Measurements from ENCODE around the gene BIRC3. TPM values are rescaled to one million over a fixed set of nuclear protein-coding genes. Genes with fewer than 3 reads are reported as not detected.

The BIRC3 gene
- total and polyA plus RNA-seq, 7 donors, result 9.1 to 92.6 (median 18.4) TPM

DNA sequence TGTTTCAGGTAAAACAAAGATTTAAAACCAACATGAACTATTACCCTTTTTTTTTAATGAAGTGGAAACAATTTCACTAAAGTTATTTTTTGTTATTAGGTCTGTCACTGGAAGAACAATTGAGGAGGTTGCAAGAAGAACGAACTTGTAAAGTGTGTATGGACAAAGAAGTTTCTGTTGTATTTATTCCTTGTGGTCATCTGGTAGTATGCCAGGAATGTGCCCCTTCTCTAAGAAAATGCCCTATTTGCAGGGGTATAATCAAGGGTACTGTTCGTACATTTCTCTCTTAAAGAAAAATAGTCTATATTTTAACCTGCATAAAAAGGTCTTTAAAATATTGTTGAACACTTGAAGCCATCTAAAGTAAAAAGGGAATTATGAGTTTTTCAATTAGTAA, 60.6 kb downstream of the BIRC3 start:
- no peak for DNase-seq
- Histone ChIP-seq H3K4me1 (peaks cover 0 to 13% (median 7%) of the 10 kb centered on the region in 4 donors), H3K36me3 (peaks cover 0 to 68% (median 22%) of the 10 kb centered on the region in 4 donors), H3K27ac (no peak overlapping the region), H3K27me3 (no peaks in the 10 kb centered on the region), H3K4me3 (no peak overlapping the region), H3K9me3 (no peaks in the 10 kb centered on the region)
- WGBS, 2 donors, result 88 to 90% methylated on average over 2 of the region's 2 CpGs
- intact Hi-C loops (cut with DNase I), result no loop called here
- TF ChIP-seq POLR2AphosphoS5 (IDR thresholded peaks at IDR 0.05), result no peak
- no peak for TF ChIP-seq POLR2A (IDR thresholded peaks at IDR 0.05)
- TF ChIP-seq, protein P1, sequence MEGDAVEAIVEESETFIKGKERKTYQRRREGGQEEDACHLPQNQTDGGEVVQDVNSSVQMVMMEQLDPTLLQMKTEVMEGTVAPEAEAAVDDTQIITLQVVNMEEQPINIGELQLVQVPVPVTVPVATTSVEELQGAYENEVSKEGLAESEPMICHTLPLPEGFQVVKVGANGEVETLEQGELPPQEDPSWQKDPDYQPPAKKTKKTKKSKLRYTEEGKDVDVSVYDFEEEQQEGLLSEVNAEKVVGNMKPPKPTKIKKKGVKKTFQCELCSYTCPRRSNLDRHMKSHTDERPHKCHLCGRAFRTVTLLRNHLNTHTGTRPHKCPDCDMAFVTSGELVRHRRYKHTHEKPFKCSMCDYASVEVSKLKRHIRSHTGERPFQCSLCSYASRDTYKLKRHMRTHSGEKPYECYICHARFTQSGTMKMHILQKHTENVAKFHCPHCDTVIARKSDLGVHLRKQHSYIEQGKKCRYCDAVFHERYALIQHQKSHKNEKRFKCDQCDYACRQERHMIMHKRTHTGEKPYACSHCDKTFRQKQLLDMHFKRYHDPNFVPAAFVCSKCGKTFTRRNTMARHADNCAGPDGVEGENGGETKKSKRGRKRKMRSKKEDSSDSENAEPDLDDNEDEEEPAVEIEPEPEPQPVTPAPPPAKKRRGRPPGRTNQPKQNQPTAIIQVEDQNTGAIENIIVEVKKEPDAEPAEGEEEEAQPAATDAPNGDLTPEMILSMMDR (IDR thresholded peaks at IDR 0.05), result no peak
- TF ChIP-seq EP300 (IDR thresholded peaks at IDR 0.05), result no peak

DNA sequence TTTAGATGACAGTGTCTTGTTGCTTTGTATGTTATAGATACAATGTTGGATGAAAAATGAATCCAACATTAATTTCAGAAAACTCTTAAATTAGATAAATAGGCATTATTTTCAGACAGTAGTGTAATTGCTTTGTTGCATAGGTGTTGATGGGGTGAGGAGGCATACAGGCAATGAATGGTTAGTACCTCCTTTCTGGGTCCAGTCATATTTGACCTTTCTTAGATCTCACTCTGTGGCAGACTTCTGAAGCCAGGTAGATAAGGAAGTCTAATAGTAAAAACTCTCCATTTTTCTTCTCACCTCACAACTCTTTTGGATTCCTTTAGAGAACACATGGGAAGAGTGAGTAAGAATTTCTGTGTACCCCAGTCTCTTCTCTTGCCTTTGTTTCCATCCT, 61.5 kb downstream of the BIRC3 start:
- no peak for DNase-seq
- Histone ChIP-seq H3K27ac (no peak overlapping the region), H3K36me3 (peaks cover 0 to 68% (median 22%) of the 10 kb centered on the region in 4 donors), H3K4me3 (no peak overlapping the region), H3K4me1 (peaks cover 0 to 13% (median 7%) of the 10 kb centered on the region in 4 donors), H3K27me3 (no peaks in the 10 kb centered on the region), H3K9me3 (no peaks in the 10 kb centered on the region)
- TF ChIP-seq POLR2AphosphoS5 (IDR thresholded peaks at IDR 0.05), result no peak
- no peak for TF ChIP-seq EP300 (IDR thresholded peaks at IDR 0.05)
- no peak for TF ChIP-seq POLR2A (IDR thresholded peaks at IDR 0.05)
- TF ChIP-seq, protein P1 (IDR thresholded peaks at IDR 0.05), result no peak
- intact Hi-C loops (cut with DNase I), result no loop called here

DNA sequence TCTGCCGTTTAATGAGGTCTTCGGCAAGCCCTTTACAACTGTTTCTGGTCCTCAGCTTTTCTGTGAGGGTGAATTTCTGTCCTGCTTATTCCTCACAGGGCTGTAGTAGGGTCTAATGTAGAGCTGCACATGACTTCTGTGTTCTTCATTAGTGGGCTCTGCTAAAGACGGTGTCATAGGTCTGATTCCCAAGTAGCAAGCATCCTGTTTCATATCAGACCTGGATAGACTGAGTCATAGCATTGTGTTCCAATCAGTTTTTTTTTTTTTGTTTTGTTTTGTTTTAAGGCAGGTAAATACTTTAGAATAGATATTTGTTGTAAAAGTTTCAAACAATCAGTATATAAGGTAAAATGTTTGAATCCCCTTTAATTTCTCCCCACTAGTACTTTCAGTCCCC, 65.1 kb downstream of the BIRC3 start:
- no peaks in the 10 kb centered on the region for H3K9me3 ChIP-seq
- no peaks in the 10 kb centered on the region for H3K27me3 ChIP-seq
- peaks cover 0 to 10% (median 0%) of the 10 kb centered on the region in 4 donors for H3K4me1 ChIP-seq
- H3K36me3 ChIP-seq, result peaks cover 0 to 56% (median 22%) of the 10 kb centered on the region in 4 donors
- 95 to 97% methylated on average over 3 of the region's 3 CpGs for WGBS, 2 donors
- no peak for TF ChIP-seq EP300 (IDR thresholded peaks at IDR 0.05)
- TF ChIP-seq POLR2AphosphoS5 (IDR thresholded peaks at IDR 0.05), result no peak
- TF ChIP-seq POLR2A (IDR thresholded peaks at IDR 0.05), result no peak
- TF ChIP-seq, protein P1 (IDR thresholded peaks at IDR 0.05), result no peak
- H3K4me3 ChIP-seq, result no peak overlapping the region
- intact Hi-C loops (cut with DNase I), result no loop called here
- DNase-seq, result no peak
- H3K27ac ChIP-seq, result no peak overlapping the region

DNA sequence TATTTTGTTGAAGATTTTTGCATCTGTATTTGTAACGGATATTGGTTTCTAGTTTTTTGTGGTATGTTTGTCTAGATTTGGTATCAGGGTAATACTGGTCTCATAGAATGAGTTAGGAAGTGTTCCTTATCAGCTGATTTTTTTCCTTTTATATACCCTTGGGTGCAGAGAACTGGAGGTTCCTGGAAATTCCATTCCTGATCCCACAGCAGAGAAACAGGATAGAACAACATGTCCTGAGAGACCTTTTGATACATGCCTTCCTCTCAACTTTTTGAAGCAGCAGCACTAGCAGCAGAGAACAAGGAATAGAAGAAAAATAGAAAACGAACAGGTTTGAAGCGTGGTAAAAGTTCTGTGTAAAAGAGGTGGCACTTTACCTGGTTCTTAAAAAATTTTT, 66.6 kb downstream of the BIRC3 start:
- TF ChIP-seq, protein P1 (IDR thresholded peaks at IDR 0.05), result no peak
- TF ChIP-seq EP300 (IDR thresholded peaks at IDR 0.05) (no peak), POLR2A (IDR thresholded peaks at IDR 0.05) (no peak), POLR2AphosphoS5 (IDR thresholded peaks at IDR 0.05) (no peak)
- Histone ChIP-seq H3K27me3 (no peaks in the 10 kb centered on the region), H3K4me1 (peaks cover 0 to 10% (median 0%) of the 10 kb centered on the region in 4 donors), H3K4me3 (no peak overlapping the region), H3K36me3 (peaks cover 0 to 53% (median 18%) of the 10 kb centered on the region in 4 donors), H3K27ac (no peak overlapping the region), H3K9me3 (no peaks in the 10 kb centered on the region)
- WGBS, 2 donors, result 92 to 95% methylated on average over 3 of the region's 3 CpGs
- intact Hi-C loops (cut with DNase I), result no loop called here
- DNase-seq, result no peak

Data from sigmoid colon (tissue), 7 donors.